Measurements from ENCODE around the gene PPP1R9B.

The PPP1R9B gene

GRCh38 chr17:50177476-50177875, 27.0 kb upstream of the PPP1R9B start:
- TF ChIP-seq TSHZ2 (CRISPR knock-in tag; IDR thresholded peaks at IDR 0.05) (no peak), TOX (CRISPR knock-in tag; IDR thresholded peaks at IDR 0.05; ENCODE audit: borderline replicate concordance) (no peak), CSDC2 (CRISPR knock-in tag; IDR thresholded peaks at IDR 0.05) (no peak), ZNF565 (CRISPR knock-in tag; conservative IDR thresholded peaks at IDR 0.05; ENCODE audit: low read depth) (no peak), PPARA (CRISPR knock-in tag; IDR thresholded peaks at IDR 0.05; ENCODE audit: borderline replicate concordance) (no peak), OSR1 (CRISPR knock-in tag; IDR thresholded peaks at IDR 0.05) (no peak), GLIS3 (CRISPR knock-in tag; IDR thresholded peaks at IDR 0.05) (no peak), CSRNP3 (CRISPR knock-in tag; IDR thresholded peaks at IDR 0.05) (no peak), SNAI2 (CRISPR knock-in tag; IDR thresholded peaks at IDR 0.05) (no peak), ZFP30 (CRISPR knock-in tag; IDR thresholded peaks at IDR 0.05) (no peak), ZNF8 (CRISPR knock-in tag; IDR thresholded peaks at IDR 0.05) (no peak), RARB (CRISPR knock-in tag; IDR thresholded peaks at IDR 0.05) (no peak), ESRRG (CRISPR knock-in tag; IDR thresholded peaks at IDR 0.05) (no peak), ARNTL (CRISPR knock-in tag; IDR thresholded peaks at IDR 0.05; ENCODE audit: borderline replicate concordance, low read depth) (no peak), ZFP3 (CRISPR knock-in tag; IDR thresholded peaks at IDR 0.05) (no peak), TCF4 (CRISPR knock-in tag; IDR thresholded peaks at IDR 0.05; ENCODE audit: borderline replicate concordance) (no peak), POU6F1 (CRISPR knock-in tag; IDR thresholded peaks at IDR 0.05; ENCODE audit: borderline replicate concordance, low read depth) (no peak), ZNF70 (CRISPR knock-in tag; IDR thresholded peaks at IDR 0.05) (no peak)
- ATAC-seq = no peak

GRCh38 chr17:50176559-50177357, 26.3 kb upstream of the PPP1R9B start:
- no peak for ATAC-seq
- TF ChIP-seq ZNF565 (CRISPR knock-in tag; conservative IDR thresholded peaks at IDR 0.05; ENCODE audit: low read depth) = no peak
- no peak for TF ChIP-seq RARB (CRISPR knock-in tag; IDR thresholded peaks at IDR 0.05)
- TF ChIP-seq ZFP3 (CRISPR knock-in tag; IDR thresholded peaks at IDR 0.05) = no peak
- TF ChIP-seq ZC3H10 (CRISPR knock-in tag; IDR thresholded peaks at IDR 0.05) = no peak
- TF ChIP-seq ISL1 (CRISPR knock-in tag; IDR thresholded peaks at IDR 0.05) = no peak
- TF ChIP-seq CSRNP3 (CRISPR knock-in tag; IDR thresholded peaks at IDR 0.05) = no peak
- TF ChIP-seq PPARA (CRISPR knock-in tag; IDR thresholded peaks at IDR 0.05; ENCODE audit: borderline replicate concordance) = no peak
- TF ChIP-seq CSDC2 (CRISPR knock-in tag; IDR thresholded peaks at IDR 0.05) = no peak
- no peak for TF ChIP-seq GLIS3 (CRISPR knock-in tag; IDR thresholded peaks at IDR 0.05)

GRCh38 chr17:50175035-50175807, 24.7 kb upstream of the PPP1R9B start:
- ATAC-seq = no peak
- TF ChIP-seq ZNF8 (CRISPR knock-in tag; IDR thresholded peaks at IDR 0.05) (no peak), TOX (CRISPR knock-in tag; IDR thresholded peaks at IDR 0.05; ENCODE audit: borderline replicate concordance) (no peak), ISL1 (CRISPR knock-in tag; IDR thresholded peaks at IDR 0.05) (no peak), PATZ1 (CRISPR knock-in tag; IDR thresholded peaks at IDR 0.05; ENCODE audit: borderline replicate concordance) (no peak), TCF4 (CRISPR knock-in tag; IDR thresholded peaks at IDR 0.05; ENCODE audit: borderline replicate concordance) (no peak), CREB5 (CRISPR knock-in tag; IDR thresholded peaks at IDR 0.05; ENCODE audit: low read depth) (no peak)

Measured in SK-N-SH treated with all-trans-retinoic acid at 6 μM for 48 hours (cell line).